Measurements from ENCODE around the gene C1GALT1C1.
"Not testable (repeated sequence)": the region's sequence is repeated elsewhere in the genome, so short reads cannot be mapped to it uniquely, and the experiment has no call there.

The C1GALT1C1 gene

GRCh38 chrX:120664081-120664480 lies 34.2 kb upstream of the C1GALT1C1 start:
- H3K4me3 ChIP-seq (replicated peaks; ENCODE audit: low read depth, low read length): no peak overlapping the region
- peak; percentile 50 for DNase-seq (ENCODE audit: low read depth)
- TF ChIP-seq CTCF (IDR thresholded peaks at IDR 0.05; ENCODE audit: low read length, missing control alignments): peak; percentile 24

GRCh38 chrX:120662662-120663061 lies 32.8 kb upstream of the C1GALT1C1 start:
- no peak for DNase-seq (ENCODE audit: low read depth)
- H3K4me3 ChIP-seq (replicated peaks; ENCODE audit: low read depth, low read length): no peak overlapping the region
- TF ChIP-seq CTCF (IDR thresholded peaks at IDR 0.05; ENCODE audit: low read length, missing control alignments): no peak

- no peak for DNase-seq (ENCODE audit: low read depth)
- H3K4me3 ChIP-seq (replicated peaks; ENCODE audit: low read depth, low read length): no peak overlapping the region
- no peak for TF ChIP-seq CTCF (IDR thresholded peaks at IDR 0.05; ENCODE audit: low read length, missing control alignments)
Measured at GRCh38 chrX:120660637-120661036, 30.8 kb upstream of the C1GALT1C1 start.

- H3K4me3 ChIP-seq (replicated peaks; ENCODE audit: low read depth, low read length): no peak overlapping the region
- DNase-seq (ENCODE audit: low read depth): no peak
- TF ChIP-seq CTCF (IDR thresholded peaks at IDR 0.05; ENCODE audit: low read length, missing control alignments): no peak
Measured at GRCh38 chrX:120653000-120653399, 23.1 kb upstream of the C1GALT1C1 start.

- not testable (repeated sequence) for DNase-seq (ENCODE audit: low read depth); H3K4me3 ChIP-seq (replicated peaks; ENCODE audit: low read depth, low read length)
Measured at GRCh38 chrX:120652256-120652655, 22.4 kb upstream of the C1GALT1C1 start.

GRCh38 chrX:120647127-120647526 lies 17.3 kb upstream of the C1GALT1C1 start:
- no peak for TF ChIP-seq CTCF (IDR thresholded peaks at IDR 0.05; ENCODE audit: low read length, missing control alignments)

GRCh38 chrX:120642871-120643270 lies 13.0 kb upstream of the C1GALT1C1 start:
- DNase-seq (ENCODE audit: low read depth): no peak
- no peak for TF ChIP-seq CTCF (IDR thresholded peaks at IDR 0.05; ENCODE audit: low read length, missing control alignments)
- no peak overlapping the region for H3K4me3 ChIP-seq (replicated peaks; ENCODE audit: low read depth, low read length)

More at GRCh38 chrX:120647127-120647526, 17.3 kb upstream of the C1GALT1C1 start:
- H3K4me3 ChIP-seq (replicated peaks; ENCODE audit: low read depth, low read length): no peak overlapping the region
- DNase-seq (ENCODE audit: low read depth): no peak

Data from fibroblast of pulmonary artery (primary cell).